SK-N-SH (cell line): Measurements from ENCODE around the gene ADAR. TPM values are rescaled to one million over a fixed set of nuclear protein-coding genes. Genes with fewer than 3 reads are reported as not detected.

ENCODE experiments used
- CTCF ChIA-PET: fragments of 300-600, 350-600 bp; formaldehyde crosslinking; extraction: SDS; loops from one replicate; lab custom pipeline; 2021; lab: Yijun Ruan, JAX
- POLR2A ChIA-PET: fragments of 350-600 bp; sonication (Branson Sonifier 250); formaldehyde crosslinking; extraction: SDS; loops from one replicate; lab custom pipeline; 2020; ENCODE audit warnings: antibody characterized with exemption, inconsistent platforms; lab: Yijun Ruan, JAX
- DNase-seq: peaks from one replicate; pipeline ENCODE4 v3.0.0; 2012
- H2AFZ ChIP-seq: fragments of 200-600 bp; sonication (generic); 2 replicates; pipeline ENCODE4 v1.8.1; 2016; ENCODE audit warnings: antibody characterized with exemption, mild to moderate bottlenecking, low read depth
- H3F3A ChIP-seq: fragments of 200-600 bp; sonication (generic); replicated peaks from 2 replicates; pipeline ENCODE3; 2016; ENCODE audit warnings: antibody characterized with exemption, mild to moderate bottlenecking; ENCODE audit not compliant: insufficient read depth
- H3K27ac ChIP-seq, 2 experiments: fragments of 200-500 bp in 1 of 2; fragments of 200-600 bp in 1 of 2; sonication (Bioruptor generic) in 1 of 2; sonication (generic), shearing (Covaris generic) in 1 of 2; 2 replicates each; pipeline versions ENCODE4 v1.5.1 to v1.6.1; 2014 to 2016; ENCODE audit warnings: low read depth in 2 of 2, inconsistent platforms in 1 of 2, low read length in 1 of 2, mild to moderate bottlenecking in 1 of 2, mixed read lengths in 1 of 2
- H3K27me3 ChIP-seq: fragments of 200-600 bp; sonication (generic), shearing (Covaris generic); 2 replicates; pipeline ENCODE4 v1.6.1; 2016; ENCODE audit warnings: mixed run types; ENCODE audit not compliant: insufficient read depth
- H3K36me3 ChIP-seq, 2 experiments: fragments of 200-500 bp in 1 of 2; fragments of 200-600 bp in 1 of 2; sonication (Bioruptor generic) in 1 of 2; sonication (generic) in 1 of 2; replicated peaks in 1 of 2; 2 replicates each; pipeline versions ENCODE3 to v1.5.1; 2014 to 2016; ENCODE audit warnings: low read length in 1 of 2, mild to moderate bottlenecking in 1 of 2; ENCODE audit not compliant: insufficient read depth in 2 of 2, control insufficient read depth in 1 of 2
- H3K4me1 ChIP-seq, 2 experiments: fragments of 200-500 bp in 1 of 2; fragments of 200-600 bp in 1 of 2; sonication (Bioruptor generic) in 1 of 2; sonication (generic), shearing (Covaris generic) in 1 of 2; 2 replicates each; pipeline versions ENCODE4 v1.5.1 to v1.6.1; 2014 to 2016; ENCODE audit warnings: low read depth in 1 of 2, low read length in 1 of 2, mixed run types in 1 of 2; ENCODE audit not compliant: insufficient read depth in 2 of 2, control insufficient read depth in 1 of 2
- H3K4me2 ChIP-seq: fragments of 200-600 bp; sonication (generic), shearing (Covaris generic); 2 replicates; pipeline ENCODE4 v1.6.1; 2017; ENCODE audit warnings: mixed run types
- H3K4me3 ChIP-seq, 2 experiments: fragments of 200-500 bp in 1 of 2; fragments of 200-600 bp in 1 of 2; sonication (Bioruptor generic) in 1 of 2; sonication (generic), shearing (Covaris generic) in 1 of 2; 2 replicates each; pipeline versions ENCODE4 v1.5.1 to v1.8.1; 2014 to 2016; ENCODE audit warnings: low read depth in 2 of 2, inconsistent platforms in 1 of 2, low read length in 1 of 2, mild to moderate bottlenecking in 1 of 2, mixed read lengths in 1 of 2, moderate library complexity in 1 of 2
- H3K79me2 ChIP-seq: fragments of 200-600 bp; sonication (generic); 2 replicates; pipeline ENCODE4 v1.8.1; 2017; ENCODE audit warnings: mild to moderate bottlenecking; ENCODE audit not compliant: insufficient read depth
- H3K9ac ChIP-seq: fragments of 200-600 bp; sonication (generic); 2 replicates; pipeline ENCODE4 v1.6.1; 2017; ENCODE audit warnings: mixed run types
- H3K9me2 ChIP-seq: fragments of 200-600 bp; sonication (generic); 2 replicates; pipeline ENCODE4 v1.6.1; 2017; ENCODE audit warnings: mixed run types
- H3K9me3 ChIP-seq: fragments of 200-600 bp; sonication (generic); 2 replicates; pipeline ENCODE4 v1.6.1; 2017; ENCODE audit warnings: mixed run types, mild to moderate bottlenecking, moderate library complexity
- H4K20me1 ChIP-seq: fragments of 200-600 bp; sonication (generic); 2 replicates; pipeline ENCODE4 v1.6.1; 2017; ENCODE audit warnings: mild to moderate bottlenecking, mixed run types; ENCODE audit not compliant: insufficient read depth
- CHD2 ChIP-seq: fragments of 150-350 bp; IDR thresholded peaks from 2 replicates; pipeline ENCODE4 v1.6.1; 2018; ENCODE audit warnings: low read length; ENCODE audit not compliant: partially characterized antibody
- ELF1 ChIP-seq: IDR thresholded peaks from 2 replicates; pipeline ENCODE4 v1.4.0; 2012
- EP300 ChIP-seq, 2 experiments: IDR thresholded peaks; 2 replicates each; pipeline versions ENCODE4 v1.4.0 to v1.6.1; 2012; ENCODE audit warnings: borderline replicate concordance in 1 of 2, low read depth in 1 of 2, low read length in 1 of 2
- EZH2phosphoT487 ChIP-seq: fragments of 200-600 bp; sonication (generic); IDR thresholded peaks from 2 replicates; pipeline ENCODE4 v1.6.1; 2017; ENCODE audit warnings: low read depth, mixed run types, mild to moderate bottlenecking, antibody characterized with exemption, moderate library complexity, borderline replicate concordance
- FOXJ3 ChIP-seq: sonication (generic); formaldehyde crosslinking; IDR thresholded peaks from 2 replicates; pipeline ENCODE4 v1.5.1; 2020; ENCODE audit warnings: mild to moderate bottlenecking, missing genetic modification reagents
- FOXM1 ChIP-seq: IDR thresholded peaks from 2 replicates; pipeline ENCODE4 v1.4.0; 2012; ENCODE audit warnings: low read depth, mild to moderate bottlenecking
- JUND ChIP-seq: IDR thresholded peaks from 2 replicates; pipeline ENCODE4 v1.4.0; 2012
- MEF2A ChIP-seq: IDR thresholded peaks from 2 replicates; pipeline ENCODE4 v1.4.0; 2012; ENCODE audit warnings: low read depth, borderline replicate concordance
- NFIC ChIP-seq: IDR thresholded peaks from 2 replicates; pipeline ENCODE4 v1.4.0; 2012; ENCODE audit warnings: borderline replicate concordance
- RAD21 ChIP-seq: IDR thresholded peaks from 2 replicates; pipeline ENCODE4 v1.6.1; 2012; ENCODE audit warnings: mild to moderate bottlenecking, low read length
- SIN3A ChIP-seq: IDR thresholded peaks from 2 replicates; pipeline ENCODE4 v1.6.1; 2012; ENCODE audit warnings: low read depth, mild to moderate bottlenecking, low read length, moderate library complexity, borderline replicate concordance
- YY1 ChIP-seq: IDR thresholded peaks from 2 replicates; pipeline ENCODE4 v1.4.0; 2012; ENCODE audit warnings: low read depth, mild to moderate bottlenecking
- WGBS: methylation state at CpG from one replicate; pipeline ENCODE4 v1.1.6; 2017; ENCODE audit warnings: low lambda C conversion rate; 5-methylcytosine and 5-hydroxymethylcytosine counted together
- polyA plus RNA-seq, 3 experiments: library from polyadenylated mRNA; depleted of rRNA; stranded (reverse); fragments of >200 nt; gene quantifications; 2 replicates each; pipeline ENCODE4 v1.2.3, GENCODE V29; 2012
- TF ChIP-seq, protein P1 (sequence below): fragments of 200-600 bp; sonication (generic); IDR thresholded peaks from 2 replicates; pipeline ENCODE4 v1.6.1; 2017; ENCODE audit warnings: antibody characterized with exemption, mild to moderate bottlenecking, moderate library complexity
- TF ChIP-seq, protein P2 (sequence below): IDR thresholded peaks from 2 replicates; pipeline ENCODE4 v1.6.1; 2012; ENCODE audit warnings: mild to moderate bottlenecking, low read depth, low read length, moderate library complexity
- TF ChIP-seq, protein P3 (sequence below): IDR thresholded peaks from 2 replicates; pipeline ENCODE4; 2012

Gene ADAR
- polyA plus RNA-seq, 1 of the 3 experiments (the other 2 are of a cell fraction) = 61.1 TPM

DNA sequence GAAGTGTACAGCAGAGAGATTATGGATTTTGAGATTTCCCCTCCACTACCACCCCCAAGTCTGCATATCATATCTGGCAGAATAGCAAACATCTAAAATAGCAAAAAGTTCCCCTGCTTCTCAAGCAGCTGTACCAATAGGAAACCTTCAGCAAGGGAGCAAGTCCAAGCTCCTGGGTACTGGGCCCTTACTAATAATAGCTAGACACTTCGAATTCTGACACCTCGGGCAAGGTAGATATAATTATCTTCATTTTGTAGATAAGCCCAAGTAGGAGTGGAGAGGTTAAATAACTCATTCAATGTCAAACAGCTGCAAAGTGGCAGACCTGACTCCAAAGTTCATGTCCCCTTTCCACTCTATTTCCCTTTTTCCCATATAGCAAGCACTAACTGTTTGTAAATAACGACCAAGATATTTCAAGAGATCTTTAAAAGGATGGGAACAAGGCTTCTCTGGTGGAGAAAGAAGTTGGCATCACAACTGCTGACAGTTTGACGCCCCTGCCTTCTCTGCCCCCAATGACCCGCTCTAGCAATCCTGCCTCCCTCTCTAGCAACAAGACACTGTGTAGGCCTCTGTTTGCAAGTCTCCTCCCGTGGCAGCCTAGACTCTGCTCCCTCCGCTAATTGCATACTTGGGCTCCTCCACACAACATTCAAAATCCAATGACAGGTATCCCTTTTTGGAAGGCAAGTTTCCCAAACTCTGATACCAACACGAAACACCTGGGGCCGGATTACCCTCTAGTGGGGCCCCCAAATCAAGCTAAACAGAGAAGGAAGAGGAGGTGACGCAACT, 18.7 kb upstream of the ADAR start:
- 20% methylated on average over 8 of the region's 10 CpGs for WGBS
- Histone ChIP-seq H3K27ac (peak overlapping the region; percentile 75 to 91), H3K4me2 (peak overlapping the region; percentile 81), H3F3A (peaks cover 21% of the 10 kb centered on the region), H4K20me1 (peaks cover 19% of the 10 kb centered on the region), H3K4me1 (peaks cover 7 to 14% of the 10 kb centered on the region in 2 experiments; a peak in 3 of 4 replicates), H3K79me2 (peaks cover 69% of the 10 kb centered on the region), H3K27me3 (no peaks in the 10 kb centered on the region), H3K9ac (peak overlapping the region; percentile 90), H2AFZ (peak overlapping the region; percentile 20; the same call in 1 of the 2 replicates), H3K36me3 (peaks cover 10 to 15% of the 10 kb centered on the region in 2 experiments), H3K9me2 (no peaks in the 10 kb centered on the region), H3K9me3 (peaks cover 8% of the 10 kb centered on the region; the same call in 1 of the 2 replicates), H3K4me3 (peak overlapping the region; percentile 87 to 90)
- TF ChIP-seq FOXJ3 (CRISPR knock-in tag) = no peak
- no peak for TF ChIP-seq EZH2phosphoT487
- TF ChIP-seq, protein P1, sequence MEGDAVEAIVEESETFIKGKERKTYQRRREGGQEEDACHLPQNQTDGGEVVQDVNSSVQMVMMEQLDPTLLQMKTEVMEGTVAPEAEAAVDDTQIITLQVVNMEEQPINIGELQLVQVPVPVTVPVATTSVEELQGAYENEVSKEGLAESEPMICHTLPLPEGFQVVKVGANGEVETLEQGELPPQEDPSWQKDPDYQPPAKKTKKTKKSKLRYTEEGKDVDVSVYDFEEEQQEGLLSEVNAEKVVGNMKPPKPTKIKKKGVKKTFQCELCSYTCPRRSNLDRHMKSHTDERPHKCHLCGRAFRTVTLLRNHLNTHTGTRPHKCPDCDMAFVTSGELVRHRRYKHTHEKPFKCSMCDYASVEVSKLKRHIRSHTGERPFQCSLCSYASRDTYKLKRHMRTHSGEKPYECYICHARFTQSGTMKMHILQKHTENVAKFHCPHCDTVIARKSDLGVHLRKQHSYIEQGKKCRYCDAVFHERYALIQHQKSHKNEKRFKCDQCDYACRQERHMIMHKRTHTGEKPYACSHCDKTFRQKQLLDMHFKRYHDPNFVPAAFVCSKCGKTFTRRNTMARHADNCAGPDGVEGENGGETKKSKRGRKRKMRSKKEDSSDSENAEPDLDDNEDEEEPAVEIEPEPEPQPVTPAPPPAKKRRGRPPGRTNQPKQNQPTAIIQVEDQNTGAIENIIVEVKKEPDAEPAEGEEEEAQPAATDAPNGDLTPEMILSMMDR = no peak
- TF ChIP-seq SIN3A = no peak
- TF ChIP-seq CHD2 = no peak
- TF ChIP-seq JUND = no peak
- TF ChIP-seq, protein P2, sequence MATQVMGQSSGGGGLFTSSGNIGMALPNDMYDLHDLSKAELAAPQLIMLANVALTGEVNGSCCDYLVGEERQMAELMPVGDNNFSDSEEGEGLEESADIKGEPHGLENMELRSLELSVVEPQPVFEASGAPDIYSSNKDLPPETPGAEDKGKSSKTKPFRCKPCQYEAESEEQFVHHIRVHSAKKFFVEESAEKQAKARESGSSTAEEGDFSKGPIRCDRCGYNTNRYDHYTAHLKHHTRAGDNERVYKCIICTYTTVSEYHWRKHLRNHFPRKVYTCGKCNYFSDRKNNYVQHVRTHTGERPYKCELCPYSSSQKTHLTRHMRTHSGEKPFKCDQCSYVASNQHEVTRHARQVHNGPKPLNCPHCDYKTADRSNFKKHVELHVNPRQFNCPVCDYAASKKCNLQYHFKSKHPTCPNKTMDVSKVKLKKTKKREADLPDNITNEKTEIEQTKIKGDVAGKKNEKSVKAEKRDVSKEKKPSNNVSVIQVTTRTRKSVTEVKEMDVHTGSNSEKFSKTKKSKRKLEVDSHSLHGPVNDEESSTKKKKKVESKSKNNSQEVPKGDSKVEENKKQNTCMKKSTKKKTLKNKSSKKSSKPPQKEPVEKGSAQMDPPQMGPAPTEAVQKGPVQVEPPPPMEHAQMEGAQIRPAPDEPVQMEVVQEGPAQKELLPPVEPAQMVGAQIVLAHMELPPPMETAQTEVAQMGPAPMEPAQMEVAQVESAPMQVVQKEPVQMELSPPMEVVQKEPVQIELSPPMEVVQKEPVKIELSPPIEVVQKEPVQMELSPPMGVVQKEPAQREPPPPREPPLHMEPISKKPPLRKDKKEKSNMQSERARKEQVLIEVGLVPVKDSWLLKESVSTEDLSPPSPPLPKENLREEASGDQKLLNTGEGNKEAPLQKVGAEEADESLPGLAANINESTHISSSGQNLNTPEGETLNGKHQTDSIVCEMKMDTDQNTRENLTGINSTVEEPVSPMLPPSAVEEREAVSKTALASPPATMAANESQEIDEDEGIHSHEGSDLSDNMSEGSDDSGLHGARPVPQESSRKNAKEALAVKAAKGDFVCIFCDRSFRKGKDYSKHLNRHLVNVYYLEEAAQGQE = no peak
- TF ChIP-seq, protein P3, sequence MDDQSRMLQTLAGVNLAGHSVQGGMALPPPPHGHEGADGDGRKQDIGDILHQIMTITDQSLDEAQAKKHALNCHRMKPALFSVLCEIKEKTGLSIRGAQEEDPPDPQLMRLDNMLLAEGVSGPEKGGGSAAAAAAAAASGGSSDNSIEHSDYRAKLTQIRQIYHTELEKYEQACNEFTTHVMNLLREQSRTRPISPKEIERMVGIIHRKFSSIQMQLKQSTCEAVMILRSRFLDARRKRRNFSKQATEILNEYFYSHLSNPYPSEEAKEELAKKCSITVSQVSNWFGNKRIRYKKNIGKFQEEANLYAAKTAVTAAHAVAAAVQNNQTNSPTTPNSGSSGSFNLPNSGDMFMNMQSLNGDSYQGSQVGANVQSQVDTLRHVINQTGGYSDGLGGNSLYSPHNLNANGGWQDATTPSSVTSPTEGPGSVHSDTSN = no peak
- no peak for TF ChIP-seq MEF2A
- TF ChIP-seq EP300 (IDR thresholded peaks at IDR 0.05; ENCODE audit: borderline replicate concordance in 1 of 2, low read depth in 1 of 2, low read length in 1 of 2) = no peak
- TF ChIP-seq YY1 = no peak
- TF ChIP-seq RAD21 = no peak
- no peak for TF ChIP-seq ELF1
- TF ChIP-seq FOXM1 = no peak
- no peak for TF ChIP-seq NFIC
- peak; percentile 23 for DNase-seq
- ChIA-PET CTCF (interaction anchor here (1.1 to 1.8 kb wide), 4 partner anchors 26 to 147 kb away, joined by 4 to 5 read pairs (median 4); no protein-coding TSS in a partner anchor), POLR2A (interaction anchor here (0.9 to 1.5 kb wide), 4 partner anchors 8 to 22 kb away, joined by 3 to 4 read pairs (median 4); partner anchors contain the start of gene ADAR)
